Fibroblast of skin of back (primary cell): ENCODE data around the gene H2AZ2.
"Not testable (repeated sequence)": the region's sequence is repeated elsewhere in the genome, so short reads cannot be mapped to it uniquely, and the experiment has no call there.

Experiments
- DNase-seq: peaks from one replicate; pipeline ENCODE4 v3.0.0-alpha.2; 2013

The H2AZ2 gene

DNA sequence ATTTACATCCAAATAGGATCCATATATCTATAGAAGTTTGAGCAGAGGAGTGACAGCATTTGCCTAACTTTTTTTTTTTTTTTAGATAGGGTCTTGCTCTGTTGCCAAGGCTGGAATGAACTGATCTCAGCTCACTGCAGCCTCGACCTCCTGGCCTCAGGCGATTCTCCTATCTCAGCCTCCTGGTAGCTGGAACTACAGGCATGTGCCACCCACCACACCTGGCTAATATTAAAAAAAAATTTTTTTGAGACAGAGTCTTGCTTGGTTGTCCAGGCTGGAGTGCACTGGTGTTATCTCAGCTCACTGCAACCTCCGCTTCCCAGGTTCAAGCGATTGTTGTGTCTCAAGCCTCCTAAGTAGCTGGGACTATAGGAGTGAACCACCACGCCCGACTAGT lies 36.3 kb downstream of the H2AZ2 start:
- no peak for DNase-seq

DNA sequence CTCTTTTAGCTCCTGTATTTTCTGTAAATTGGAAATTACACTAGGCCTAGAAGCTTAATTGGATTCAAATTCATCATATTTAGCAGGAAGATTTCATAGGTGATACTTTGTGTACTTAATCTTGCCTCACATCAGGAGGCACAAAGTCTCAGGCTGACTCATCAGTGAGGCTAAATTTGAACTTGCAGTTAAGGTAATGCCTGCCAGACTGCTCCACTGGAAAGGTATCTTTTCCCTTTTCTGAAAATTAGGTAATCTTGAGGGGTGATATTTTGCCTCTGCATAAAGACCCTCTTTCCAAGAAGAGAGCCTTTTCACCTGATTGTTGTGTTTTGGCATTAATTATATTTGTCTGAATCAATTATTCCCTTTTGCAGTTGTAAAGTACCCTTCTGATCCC lies 36.8 kb downstream of the H2AZ2 start:
- DNase-seq = no peak

DNA sequence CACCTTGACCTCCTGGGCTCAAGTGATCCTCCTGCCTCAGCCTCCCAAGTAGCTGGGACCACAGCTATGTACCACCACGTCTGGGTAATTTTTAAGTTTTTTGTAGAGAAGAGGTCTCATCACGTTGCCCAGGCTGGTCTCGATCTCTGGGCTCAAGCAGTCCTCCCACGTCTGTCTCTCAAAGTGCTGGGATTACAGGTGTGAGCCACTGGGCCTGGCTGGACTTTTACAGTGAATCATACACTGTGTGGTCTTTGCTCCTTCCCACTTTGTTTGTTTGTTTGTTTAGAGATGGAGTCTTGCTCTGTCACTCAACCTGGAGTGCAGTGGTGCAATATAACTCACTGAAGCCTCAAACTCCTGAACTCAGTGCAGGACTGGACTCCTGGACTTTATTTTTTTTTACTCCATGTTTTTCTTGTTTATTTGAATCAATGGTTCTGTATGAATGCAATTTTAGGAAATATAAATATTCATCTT lies 38.9 kb downstream of the H2AZ2 start:
- no peak for DNase-seq

DNA sequence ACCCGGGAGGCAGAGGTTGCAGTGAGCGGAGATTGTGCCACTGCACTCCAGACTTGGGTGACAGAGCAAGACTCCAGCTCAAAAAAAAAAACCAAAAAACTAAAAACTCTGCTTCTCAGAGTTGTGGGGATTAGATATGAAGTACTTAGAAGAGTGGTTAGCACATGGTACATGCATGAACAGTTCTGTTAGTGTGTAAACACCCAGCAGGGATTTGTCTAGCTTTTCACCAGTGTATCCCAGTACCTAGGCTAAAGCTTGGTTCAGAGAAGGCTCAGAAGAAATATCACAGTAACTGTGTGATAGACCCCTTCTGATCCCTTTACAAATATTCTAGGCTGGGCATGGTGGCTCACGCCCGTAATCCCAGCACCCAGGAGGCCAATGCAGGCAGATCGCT lies 41.9 kb downstream of the H2AZ2 start:
- no peak for DNase-seq

DNA sequence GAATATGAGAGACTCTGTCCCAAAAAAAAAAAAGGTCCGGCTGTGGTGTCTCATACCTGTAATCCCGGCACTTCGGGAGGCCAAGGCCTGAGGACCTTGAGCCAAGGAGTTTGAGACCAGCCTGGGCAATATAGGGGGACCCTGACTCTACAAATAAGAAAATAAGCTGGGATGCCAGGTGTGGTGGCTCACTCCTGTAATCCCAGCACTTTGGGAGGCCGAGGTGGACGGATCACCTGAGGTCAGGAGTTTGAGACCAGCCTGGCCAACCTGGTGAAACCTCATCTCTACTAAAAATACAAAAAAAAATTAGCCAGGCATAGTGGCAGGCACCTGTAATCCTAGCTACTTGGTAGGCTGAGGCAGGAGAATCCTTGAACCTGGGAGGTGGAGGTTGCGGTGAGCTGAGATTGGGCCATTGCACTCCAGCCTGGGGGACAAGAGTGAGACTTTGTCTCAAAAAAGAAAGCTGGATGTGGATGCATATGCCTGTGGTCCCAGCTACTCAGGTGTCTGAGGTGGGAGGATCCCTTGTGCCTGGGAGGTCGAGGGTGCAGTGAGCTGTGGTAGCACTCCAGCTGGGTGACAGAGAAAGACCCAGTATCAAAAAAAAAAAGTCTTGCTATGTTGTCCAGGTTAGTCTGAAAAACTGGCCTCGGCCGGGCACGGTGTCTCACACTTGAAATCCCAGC lies 43.9 kb downstream of the H2AZ2 start:
- DNase-seq = not testable (repeated sequence)

DNA sequence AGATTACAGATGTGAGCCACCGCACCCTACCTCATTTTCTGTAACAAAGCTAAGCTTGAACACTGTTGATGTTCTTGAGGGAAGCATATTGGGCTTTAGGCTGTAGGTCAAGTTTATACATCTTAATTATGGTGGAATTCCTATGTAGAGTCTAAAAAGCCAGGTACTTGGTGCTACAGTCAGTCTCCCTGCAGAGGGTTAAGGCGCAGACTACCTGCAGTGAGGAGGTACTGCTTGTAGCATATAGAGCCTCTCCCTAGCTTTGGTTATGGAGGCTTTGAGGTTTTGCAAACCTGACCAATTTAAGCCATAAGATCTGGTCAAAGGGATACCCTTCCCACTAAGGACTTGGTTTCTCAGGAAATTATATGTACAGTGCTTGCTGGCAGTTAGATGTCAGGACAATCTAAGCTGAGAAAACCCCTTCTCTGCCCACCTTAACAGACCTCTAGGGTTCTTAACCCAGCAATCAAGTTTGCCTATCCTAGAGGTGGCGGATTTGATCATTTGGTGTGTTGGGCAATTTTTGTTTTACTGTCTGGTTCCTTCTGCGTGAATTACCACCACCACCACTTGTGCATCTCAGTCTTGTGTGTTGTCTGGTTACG lies 45.4 kb downstream of the H2AZ2 start:
- DNase-seq = no peak

DNA sequence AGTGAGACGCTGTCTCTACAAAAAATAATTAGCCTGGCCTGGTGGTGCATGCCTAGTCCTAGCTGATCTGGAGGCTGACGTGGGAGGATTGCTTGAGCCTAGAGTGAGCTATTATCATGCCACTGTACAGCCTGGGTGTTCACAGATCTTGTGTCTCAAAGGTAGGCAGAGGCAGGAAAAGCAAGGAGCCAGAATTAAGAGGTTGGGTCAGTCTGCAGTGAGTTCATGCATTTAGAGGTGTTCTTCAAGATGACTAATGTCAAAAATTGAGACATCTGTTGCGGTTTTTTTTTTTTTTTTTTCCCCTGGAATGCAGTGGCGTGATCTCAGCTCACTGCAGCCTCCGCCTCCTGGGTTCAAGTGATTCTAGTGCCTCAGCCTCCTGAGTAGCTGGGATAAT lies 46.0 kb downstream of the H2AZ2 start:
- DNase-seq = peak; percentile 19

DNA sequence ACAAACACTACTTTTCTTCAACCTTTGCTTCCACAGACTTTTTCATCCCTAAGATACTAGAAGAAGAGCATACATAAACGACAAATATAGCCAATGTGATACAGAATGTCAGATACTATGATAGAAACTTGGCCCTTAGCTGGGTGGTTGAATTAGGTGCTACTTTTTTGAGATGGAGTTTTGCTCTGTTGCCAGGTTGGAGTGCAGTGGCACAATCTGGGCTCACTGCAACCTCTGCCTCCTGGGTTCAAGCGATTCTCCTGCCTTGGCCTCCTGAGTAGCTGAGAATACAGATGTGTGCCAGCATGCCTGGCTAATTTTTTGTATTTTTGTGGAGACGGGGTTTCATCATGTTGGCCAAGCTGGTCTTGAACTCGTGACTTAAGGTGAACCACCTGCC lies 47.9 kb downstream of the H2AZ2 start:
- DNase-seq = no peak

DNA sequence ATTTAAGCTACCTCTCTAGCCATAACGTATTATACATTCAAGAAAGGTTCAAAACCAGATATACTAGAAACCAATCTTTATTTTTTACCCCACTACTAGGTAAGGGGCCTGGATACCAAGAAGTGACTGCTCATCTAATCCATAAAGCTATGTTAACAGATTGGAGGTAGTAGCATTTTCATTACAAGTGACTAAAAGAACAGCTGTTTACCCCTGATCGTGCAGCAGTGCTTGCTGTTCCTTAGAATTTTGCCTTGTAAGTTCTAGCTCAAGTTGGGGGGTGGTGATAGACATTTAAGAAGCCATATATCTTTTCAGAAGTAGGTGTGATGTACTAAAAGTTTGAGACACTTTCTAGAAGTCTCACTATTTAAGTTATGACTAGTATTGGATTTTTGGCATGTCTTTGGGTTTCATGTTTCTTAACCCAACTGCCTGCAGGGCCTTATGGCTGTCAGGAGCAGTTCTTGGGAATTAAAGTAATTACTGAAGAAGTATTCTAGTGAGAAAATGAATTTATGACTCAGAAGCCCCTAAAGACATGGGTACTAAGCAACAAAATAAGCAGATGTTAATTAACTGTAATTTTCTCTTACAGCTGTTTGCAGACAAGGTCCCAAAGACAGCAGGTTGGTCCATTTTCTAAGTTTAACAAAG lies 49.1 kb downstream of the H2AZ2 start:
- no peak for DNase-seq

DNA sequence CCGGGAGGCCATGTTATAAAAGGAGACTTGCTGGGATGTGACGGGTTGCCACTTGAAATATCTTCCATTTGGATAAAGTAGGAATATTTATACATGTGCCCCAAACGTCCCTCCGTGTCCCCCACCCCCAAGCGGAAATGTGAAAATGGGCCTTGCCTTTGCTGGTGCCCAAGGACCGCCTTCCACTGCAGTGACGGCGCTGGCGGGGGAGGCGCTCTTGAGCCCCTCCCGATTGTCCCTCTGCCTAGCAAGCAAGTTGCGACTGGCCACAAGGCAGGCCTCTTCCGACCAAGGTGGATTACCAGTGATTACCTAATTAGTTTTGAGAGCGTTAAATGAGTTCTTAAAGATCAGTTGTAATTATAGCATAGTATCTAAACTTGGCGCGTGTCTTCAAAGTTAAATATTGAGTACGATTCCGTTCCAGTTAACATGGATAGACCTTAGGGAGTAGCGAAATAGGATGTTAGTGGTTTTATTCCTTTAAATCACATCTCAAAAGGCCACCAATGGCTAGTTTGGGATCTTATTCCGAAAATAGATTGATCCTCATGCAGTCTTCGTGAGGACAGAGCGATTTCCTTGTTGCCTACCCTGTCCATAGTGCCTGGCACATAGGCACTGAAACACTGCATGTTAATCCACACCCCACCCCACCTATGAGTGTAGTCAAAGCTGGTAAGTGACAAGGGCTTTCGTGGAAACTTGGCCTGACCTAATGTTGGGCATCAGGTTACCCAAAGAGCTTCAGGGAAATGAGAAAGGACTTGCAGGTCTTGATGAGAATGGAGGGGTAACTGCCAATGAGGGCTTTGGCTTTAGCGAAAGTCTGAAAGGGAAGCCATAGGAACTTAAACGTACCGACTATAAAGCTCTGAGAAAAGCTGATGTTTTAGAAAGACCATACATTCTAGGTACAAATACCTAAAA lies 50.3 kb downstream of the H2AZ2 start:
- peak; percentile 90 for DNase-seq

DNA sequence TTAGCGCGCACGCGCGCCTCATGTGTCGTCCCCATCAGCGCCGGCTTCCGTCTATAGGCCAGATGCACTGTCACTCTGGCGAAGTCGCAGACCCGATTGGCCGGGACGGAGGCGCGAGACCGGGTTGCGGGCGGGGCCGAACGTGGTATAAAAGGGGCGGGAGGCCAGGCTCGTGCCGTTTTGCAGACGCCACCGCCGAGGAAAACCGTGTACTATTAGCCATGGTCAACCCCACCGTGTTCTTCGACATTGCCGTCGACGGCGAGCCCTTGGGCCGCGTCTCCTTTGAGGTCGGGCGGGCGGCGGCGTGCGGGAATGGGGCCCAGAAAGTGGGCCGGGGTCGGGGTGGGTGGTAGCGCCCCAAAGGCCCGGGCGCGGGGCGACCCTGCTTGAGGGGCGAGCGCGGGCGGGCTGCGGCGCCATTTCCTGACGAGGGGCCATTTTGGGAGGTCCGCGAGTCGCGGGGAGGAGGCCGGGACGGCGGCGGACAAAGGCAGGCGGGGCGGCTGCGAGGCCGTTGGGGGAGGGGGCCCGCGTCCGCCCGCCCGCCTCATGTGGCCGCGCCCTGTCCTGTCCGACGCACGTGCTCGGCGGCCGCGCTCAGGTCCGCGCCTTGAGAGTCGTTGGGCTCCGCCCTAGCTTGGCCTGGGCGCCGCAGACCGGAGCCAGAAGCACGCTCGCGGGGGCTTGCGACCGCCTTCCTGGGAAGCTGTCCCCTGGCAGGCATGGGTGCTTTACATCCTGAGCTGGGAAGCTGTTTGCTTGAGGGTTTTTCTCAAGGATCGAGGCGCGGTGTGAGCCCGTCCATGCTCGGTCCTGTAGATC lies 51.2 kb downstream of the H2AZ2 start, which contains the start of gene PPIA:
Gene PPIA (plus strand): TSS at position 178 of the 825 bp plus-strand sequence. CDS start 44 bp downstream, at position 222.
- DNase-seq = peak; percentile 99

DNA sequence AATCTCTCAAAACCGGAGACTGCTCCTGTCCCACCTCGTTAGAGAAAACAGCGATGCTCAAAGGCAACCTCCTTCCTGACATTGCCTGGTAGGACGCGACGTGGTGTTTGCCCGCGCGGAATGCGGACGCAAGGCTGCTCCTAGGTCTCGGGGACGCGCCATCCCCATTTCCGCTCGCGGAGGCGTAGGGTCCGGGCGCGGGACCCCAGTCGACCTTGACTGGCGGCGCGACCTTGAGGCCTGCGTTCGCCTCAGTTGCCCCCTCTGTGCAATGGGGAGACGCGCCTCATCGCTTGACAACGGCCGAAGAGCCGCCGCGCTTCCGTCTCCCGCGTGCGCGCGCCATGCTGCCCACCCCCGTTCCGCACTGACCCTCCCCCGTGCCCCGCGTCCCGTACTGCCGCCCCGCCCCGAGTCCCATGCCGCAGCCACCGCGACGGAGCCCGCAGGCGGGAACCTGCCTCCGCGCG lies 51.8 kb downstream of the H2AZ2 start:
- peak; percentile 52 for DNase-seq

DNA sequence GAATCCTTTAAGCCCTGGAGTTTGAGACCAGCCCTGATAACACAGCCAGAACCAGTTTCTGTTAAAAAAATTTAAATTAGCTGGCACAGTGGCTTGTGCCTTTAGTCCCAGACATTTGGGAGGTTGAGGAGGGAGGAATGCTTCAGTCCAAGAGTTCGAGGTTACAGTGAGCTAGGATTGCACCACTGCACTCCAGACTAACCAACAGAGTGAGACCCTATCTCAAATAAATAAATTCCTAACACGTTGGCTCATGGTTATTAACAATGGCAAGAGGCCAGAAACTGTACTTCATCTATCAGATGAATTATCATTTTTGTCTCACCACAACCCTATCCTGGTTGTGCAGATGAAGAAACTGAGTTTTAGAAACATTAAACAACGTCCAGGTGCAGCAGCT lies 53.6 kb downstream of the H2AZ2 start:
- peak; percentile 20 for DNase-seq

DNA sequence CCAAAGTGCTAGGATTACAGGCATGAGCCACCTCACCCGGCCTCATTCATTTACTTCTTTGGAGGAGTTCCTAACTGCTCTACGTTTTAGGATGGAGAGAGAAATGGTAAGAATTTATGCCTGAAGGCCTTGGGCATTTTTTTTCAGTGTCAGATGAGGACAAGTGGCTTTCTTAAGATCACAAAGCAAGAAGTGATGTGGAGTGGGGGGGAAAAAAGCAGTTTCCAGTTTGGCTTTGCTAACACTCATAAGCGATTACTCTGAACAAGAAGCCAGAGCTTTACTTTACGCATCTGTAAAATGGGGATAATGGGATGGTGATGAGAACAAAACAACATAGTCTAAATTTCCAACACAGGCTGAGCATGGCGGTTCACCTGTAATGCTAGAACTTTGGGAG lies 54.0 kb downstream of the H2AZ2 start:
- peak; percentile 53 for DNase-seq

DNA sequence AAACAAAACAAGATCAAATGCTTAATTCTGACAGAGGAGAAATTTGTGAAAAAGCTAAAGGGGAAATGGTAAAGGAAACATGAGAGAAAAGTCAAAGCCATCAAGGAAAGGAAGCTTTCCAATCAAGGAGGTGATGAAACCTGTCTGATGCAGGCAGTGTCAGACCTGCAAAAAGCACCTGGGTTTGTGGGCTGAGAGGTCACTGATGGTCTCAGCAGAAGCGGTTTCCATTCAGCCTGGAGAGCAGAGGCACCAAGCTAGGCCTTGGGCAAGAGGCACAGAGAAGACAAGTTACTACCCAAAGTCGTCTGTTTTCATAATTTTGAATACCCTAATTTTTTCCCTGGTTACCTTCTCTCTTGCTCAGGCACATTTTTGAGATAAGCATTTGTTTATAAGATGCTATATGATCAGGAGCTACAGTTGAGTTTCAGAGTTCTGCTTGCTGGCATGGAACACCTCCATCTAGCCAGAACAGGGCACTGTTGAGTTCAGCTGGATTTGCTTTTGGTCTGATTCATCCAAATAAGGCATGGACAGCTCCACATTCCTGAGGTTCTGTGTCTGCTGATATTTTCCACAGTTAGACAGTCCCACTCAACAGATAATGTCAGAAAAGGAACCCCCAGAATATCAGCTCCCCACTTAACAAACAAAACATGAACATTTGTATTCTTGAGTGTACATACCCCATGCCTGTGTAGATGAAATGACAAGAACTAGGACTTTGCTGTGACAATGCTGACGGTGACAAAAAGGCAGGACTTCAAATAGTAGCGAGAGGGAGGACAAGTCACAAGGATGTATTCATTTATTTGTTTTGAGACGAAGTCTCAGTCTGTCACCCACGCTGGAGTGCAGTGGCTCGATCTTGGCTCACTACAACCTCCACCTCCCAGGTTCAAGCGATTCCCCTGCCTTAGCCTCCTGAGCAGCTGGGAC lies 56.3 kb downstream of the H2AZ2 start:
- peak; percentile 71 for DNase-seq

DNA sequence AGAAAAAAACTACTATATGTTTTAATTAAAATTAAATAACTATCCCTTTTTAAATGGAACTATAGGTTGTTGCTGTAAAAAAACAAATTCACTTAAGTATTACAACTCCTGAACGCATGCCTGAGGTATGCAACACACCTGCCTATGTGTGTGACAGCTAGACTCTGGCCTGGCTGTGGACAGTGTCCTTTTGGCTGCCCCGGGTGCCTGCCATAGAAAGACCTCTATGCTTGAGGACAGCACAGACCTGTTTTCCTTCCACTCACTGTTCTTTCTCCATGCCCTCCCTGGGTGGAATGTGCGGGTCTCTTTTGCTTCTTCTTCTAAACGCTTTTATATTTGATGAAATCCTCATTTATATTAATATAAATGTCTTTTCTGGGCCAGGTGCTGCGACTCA lies 57.9 kb downstream of the H2AZ2 start:
- no peak for DNase-seq

DNA sequence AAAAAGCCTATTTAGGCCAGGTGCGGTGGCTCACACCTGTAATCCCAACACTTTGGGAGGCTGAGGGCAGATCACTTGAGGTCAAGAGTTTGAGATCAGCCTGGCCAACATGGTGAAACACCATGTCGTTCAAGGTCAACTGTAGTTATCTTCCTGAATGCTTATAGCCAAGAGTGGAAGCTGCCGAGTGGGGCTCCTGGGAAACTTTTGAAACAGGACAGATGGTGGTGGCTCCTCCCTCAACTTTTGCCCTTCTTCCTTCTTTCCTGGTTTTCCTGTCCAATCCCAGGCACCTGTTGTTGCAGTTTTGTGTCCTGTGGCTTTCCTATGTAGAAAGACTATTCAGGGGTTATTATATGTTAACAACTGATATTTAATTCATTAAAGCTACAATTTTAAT lies 60.1 kb downstream of the H2AZ2 start:
- no peak for DNase-seq

DNA sequence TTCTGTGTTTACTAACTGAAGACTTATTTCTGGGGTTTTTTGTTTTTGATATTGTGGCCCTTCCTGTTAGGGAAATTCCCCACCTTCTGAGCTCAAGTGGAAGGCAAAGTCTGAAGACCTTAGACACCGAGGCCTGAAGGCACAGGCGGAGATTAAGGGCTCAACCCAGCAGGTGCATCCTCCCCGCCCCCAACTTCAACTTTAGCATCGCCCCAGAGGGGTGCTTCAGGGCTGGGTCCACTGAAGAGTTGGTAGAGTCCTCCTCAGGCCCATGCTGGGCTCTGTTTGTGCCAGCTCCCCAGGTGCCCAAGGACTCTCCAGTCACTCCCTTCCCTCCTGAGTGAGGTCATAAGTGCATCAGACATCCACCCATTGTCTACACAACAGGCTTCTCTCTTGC lies 60.8 kb downstream of the H2AZ2 start:
- no peak for DNase-seq

DNA sequence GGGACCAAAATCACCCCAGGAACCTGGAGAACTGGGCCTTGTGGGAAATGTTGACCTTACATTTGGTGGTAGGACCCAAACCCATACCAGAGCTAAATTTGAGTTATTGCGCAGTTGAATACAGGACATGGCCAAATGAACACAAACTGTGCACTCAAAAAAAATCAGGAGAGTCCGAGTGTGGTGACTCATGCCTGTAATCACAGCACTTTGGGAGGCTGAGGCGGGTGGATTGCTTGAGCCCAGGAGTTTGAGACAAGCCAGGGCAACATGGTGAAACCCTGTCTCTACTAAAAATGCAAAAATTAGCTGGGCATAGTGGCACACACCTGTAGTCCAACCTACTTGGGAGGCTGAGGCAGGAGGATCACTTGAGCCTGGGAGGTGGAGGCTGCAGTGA lies 62.7 kb downstream of the H2AZ2 start:
- DNase-seq = not testable (repeated sequence)

DNA sequence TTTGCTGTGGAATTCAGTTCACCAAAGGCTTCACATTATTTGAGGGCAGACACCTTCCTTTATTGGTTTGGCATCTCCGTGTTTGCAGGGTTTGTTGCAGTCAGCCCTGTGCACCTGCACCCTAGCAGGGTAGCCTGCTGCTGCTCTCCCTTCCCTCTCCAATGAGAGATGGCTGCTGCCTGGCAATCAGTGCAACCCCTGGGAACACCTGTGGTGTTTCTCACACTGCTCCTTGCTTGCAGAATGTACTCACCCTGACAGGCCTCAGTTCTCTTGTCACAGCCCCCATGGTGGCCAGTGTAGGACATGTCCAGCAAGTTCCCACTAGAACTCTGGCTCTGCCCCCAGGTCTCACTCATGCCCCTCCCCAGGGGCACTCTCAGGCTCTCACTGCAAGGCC lies 63.5 kb downstream of the H2AZ2 start:
- no peak for DNase-seq
